Spinal cord (tissue), 10 donors: ENCODE results near the gene COX6B1. TPM values are rescaled to one million over a fixed set of nuclear protein-coding genes. Genes with fewer than 3 reads are reported as not detected.

Experiments used
- DNase-seq, 6 donors: peaks; one replicate each; pipeline versions ENCODE4 v3.0.0 to v3.0.0-alpha.2; 2013 to 2015; ENCODE audit warnings: low spot score in 6 of 6, low read depth in 4 of 6
- H3K27ac ChIP-seq: one replicate; pipeline ENCODE4 v1.5.1; 2013; ENCODE audit warnings: low read depth, low read length, control low read depth
- H3K27me3 ChIP-seq: one replicate; pipeline ENCODE4 v1.6.1; 2013; ENCODE audit warnings: low read length; ENCODE audit not compliant: control insufficient read depth, insufficient read depth
- H3K36me3 ChIP-seq: one replicate; pipeline ENCODE4 v1.6.1; 2013; ENCODE audit warnings: low read length; ENCODE audit not compliant: control insufficient read depth, insufficient read depth
- H3K4me1 ChIP-seq: one replicate; pipeline ENCODE4 v1.6.1; 2013; ENCODE audit warnings: low read length; ENCODE audit not compliant: control insufficient read depth, insufficient read depth
- H3K4me3 ChIP-seq: one replicate; pipeline ENCODE4 v1.5.1; 2013; ENCODE audit warnings: low read depth, low read length, control low read depth
- H3K9me3 ChIP-seq: one replicate; pipeline ENCODE4 v1.6.1; 2013; ENCODE audit warnings: low read length; ENCODE audit not compliant: control insufficient read depth, insufficient read depth
- whole genome bisulfite sequencing: methylation state at CpG from one replicate; pipeline ENCODE4 v1.1.5; 2013; ENCODE audit warnings: missing lambda C conversion rate; ENCODE audit not compliant: insufficient coverage; 5-methylcytosine and 5-hydroxymethylcytosine counted together
- polyA plus RNA-seq, 2 donors: library from polyadenylated mRNA; unstranded; fragments of 120-200 nt; gene quantifications; one replicate each; pipeline ENCODE4 v1.2.1, GENCODE V29; 2013; ENCODE audit not compliant: insufficient read length in 2 of 2
- total RNA-seq, 2 donors: library from RNA; depleted of rRNA in 1 of 2; stranded (reverse); fragments of 120-200 nt in 1 of 2; fragments of >200 nt in 1 of 2; gene quantifications; one replicate each; pipeline versions ENCODE4 v1.2.3 to v1.2.4, GENCODE V29; 2013 to 2014
- donor health status: healthy.

COX6B1 gene
- total and polyA plus RNA-seq, 4 donors = 321 to 628 (median 387) TPM

- Histone ChIP-seq H3K4me3 (no peak overlapping the region), H3K4me1 (peaks cover 2% of the 10 kb centered on the region), H3K27me3 (no peaks in the 10 kb centered on the region), H3K9me3 (no peaks in the 10 kb centered on the region), H3K36me3 (no peaks in the 10 kb centered on the region), H3K27ac (no peak overlapping the region)
- 86% methylated on average over 4 of the region's 4 CpGs for WGBS
- no peak for DNase-seq
Observed at GRCh38 chr19:35696835-35697234, 48.7 kb downstream of the COX6B1 start.

GRCh38 chr19:35702223-35703012 lies 54.3 kb downstream of the COX6B1 start:
- Histone ChIP-seq H3K36me3 (no peaks in the 10 kb centered on the region), H3K4me3 (peak overlapping the region; percentile 67), H3K27me3 (peaks cover 2% of the 10 kb centered on the region), H3K27ac (peak overlapping the region; percentile 58), H3K4me1 (peaks cover 17% of the 10 kb centered on the region), H3K9me3 (no peaks in the 10 kb centered on the region)
- peak; percentile 85 to 99 (median 96) for DNase-seq
- WGBS = under 1% methylated on average over 49 of the region's 50 CpGs

DNA sequence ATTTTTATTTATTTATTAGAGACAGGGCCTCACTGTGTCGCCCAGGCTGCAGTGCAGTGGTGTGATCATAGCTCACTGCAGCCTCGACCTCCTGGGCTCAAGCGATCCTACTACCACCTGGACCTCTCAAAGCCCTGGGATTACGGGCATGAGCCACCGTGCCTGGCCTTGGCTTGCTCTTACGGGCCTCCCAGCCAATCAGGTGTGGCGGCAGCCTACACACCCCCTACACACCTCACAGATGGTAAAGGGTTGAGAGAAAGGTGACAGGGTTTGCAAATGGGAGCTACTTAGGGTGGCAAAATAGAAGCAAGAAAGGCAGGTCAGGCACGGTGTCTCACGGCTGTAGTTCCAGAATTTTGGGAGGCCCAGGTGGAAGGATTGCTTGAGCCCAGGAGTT lies 55.2 kb downstream of the COX6B1 start:
- 57% methylated on average over 4 of the region's 9 CpGs for WGBS
- Histone ChIP-seq H3K27ac (no peak overlapping the region), H3K36me3 (no peaks in the 10 kb centered on the region), H3K9me3 (no peaks in the 10 kb centered on the region), H3K4me1 (peaks cover 17% of the 10 kb centered on the region), H3K4me3 (no peak overlapping the region), H3K27me3 (peaks cover 2% of the 10 kb centered on the region)
- DNase-seq = no peak

DNA sequence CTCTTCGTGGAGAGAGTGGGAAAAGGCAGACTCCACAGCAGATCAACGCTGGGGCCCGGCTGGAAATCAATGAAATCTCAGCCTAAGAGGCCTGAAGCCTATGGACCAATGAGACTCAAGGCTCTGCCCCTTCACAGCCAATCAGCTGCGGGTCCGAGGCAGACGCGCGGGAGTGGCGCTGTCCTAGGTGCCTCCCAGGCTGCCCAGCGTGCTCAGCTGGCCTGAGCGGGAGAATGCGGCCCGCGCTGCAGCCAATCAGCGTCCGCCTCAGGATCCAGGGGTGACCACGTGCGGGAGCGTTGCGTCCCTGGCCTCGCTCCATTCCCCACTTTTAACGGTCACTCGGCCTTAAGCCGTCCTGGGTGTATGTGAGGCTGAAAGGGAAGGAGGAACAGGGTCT lies 56.1 kb downstream of the COX6B1 start, which contains the start of gene ZBTB32:
ZBTB32 (plus strand) TSS at position 341 of the 400 bp plus-strand sequence. CDS start 10,069 bp downstream, outside the sequence.
- DNase-seq = peak in 2 of 6 donors; percentile 32 to 37

More for the DNA sequence above, 56.1 kb downstream of the COX6B1 start, which contains the start of gene ZBTB32:
- WGBS = 21% methylated on average over 21 of the region's 24 CpGs
- no peaks in the 10 kb centered on the region for H3K36me3 ChIP-seq
- H3K4me1 ChIP-seq = peaks cover 17% of the 10 kb centered on the region
- H3K27ac ChIP-seq = no peak within 1 kb of the TSS
- H3K9me3 ChIP-seq = no peaks in the 10 kb centered on the region
- no peak within 1 kb of the TSS for H3K4me3 ChIP-seq
- H3K27me3 ChIP-seq = peaks cover 2% of the 10 kb centered on the region

Other genes with a start within 250 kb of the COX6B1 start
- gene FFAR2, start 200.1 kb upstream of the COX6B1 start, total RNA-seq = under 1 TPM; 0.11 to 0.69 TPM
- gene FFAR2, start 200.1 kb upstream of the COX6B1 start, polyA plus RNA-seq = under 1 TPM; 0.29 to 0.50 TPM
- not detected for gene KRTDAP, start 157.9 kb upstream of the COX6B1 start, total RNA-seq
- not detected for gene KRTDAP, start 157.9 kb upstream of the COX6B1 start, polyA plus RNA-seq
- gene DMKN, start 134.7 kb upstream of the COX6B1 start, total RNA-seq = 10 to 100 TPM; 10.4 to 49.0 TPM
- gene DMKN, start 134.7 kb upstream of the COX6B1 start, polyA plus RNA-seq = 10 to 100 TPM; 18.1 to 31.2 TPM
- gene SBSN, start 120.0 kb upstream of the COX6B1 start, total RNA-seq = under 1 TPM in 1 of 2 donors, not detected in 1; 0.06 TPM
- under 1 TPM; 0.17 to 0.50 TPM for gene SBSN, start 120.0 kb upstream of the COX6B1 start, polyA plus RNA-seq
- under 1 TPM in 1 of 2 donors, not detected in 1; 0.11 TPM for gene GAPDHS, start 114.9 kb upstream of the COX6B1 start, total RNA-seq
- gene GAPDHS, start 114.9 kb upstream of the COX6B1 start, polyA plus RNA-seq = not detected
- 100 to 1,000 TPM in 1 of 2 donors, 10 to 100 TPM in 1; 58.2 to 126 TPM for gene TMEM147, start 102.7 kb upstream of the COX6B1 start, total RNA-seq
- gene TMEM147, start 102.7 kb upstream of the COX6B1 start, polyA plus RNA-seq = 100 to 1,000 TPM; 108 to 109 TPM
- gene ATP4A, start 84.7 kb upstream of the COX6B1 start, total RNA-seq = not detected
- under 1 TPM; 0.30 to 0.41 TPM for gene ATP4A, start 84.7 kb upstream of the COX6B1 start, polyA plus RNA-seq
- not detected for gene PMIS2, start 62.1 kb upstream of the COX6B1 start, total RNA-seq
- gene PMIS2, start 62.1 kb upstream of the COX6B1 start, polyA plus RNA-seq = not detected
- 10 to 100 TPM in 1 of 2 donors, 1 to 10 TPM in 1; 5.1 to 15.5 TPM for gene HAUS5, start 35.6 kb upstream of the COX6B1 start, total RNA-seq
- gene HAUS5, start 35.6 kb upstream of the COX6B1 start, polyA plus RNA-seq = 10 to 100 TPM; 18.2 to 26.0 TPM
- 10 to 100 TPM; 18.1 to 55.3 TPM for gene RBM42, start 19.3 kb upstream of the COX6B1 start, total RNA-seq
- 10 to 100 TPM; 73.4 to 76.5 TPM for gene RBM42, start 19.3 kb upstream of the COX6B1 start, polyA plus RNA-seq
- gene ETV2, start 6.6 kb upstream of the COX6B1 start, total RNA-seq = 1 to 10 TPM in 1 of 2 donors, under 1 TPM in 1; 0.59 to 2.7 TPM
- gene ETV2, start 6.6 kb upstream of the COX6B1 start, polyA plus RNA-seq = 1 to 10 TPM; 4.0 to 4.6 TPM
- not detected for gene UPK1A, start 18.2 kb downstream of the COX6B1 start, total RNA-seq
- gene UPK1A, start 18.2 kb downstream of the COX6B1 start, polyA plus RNA-seq = under 1 TPM in 1 of 2 donors, not detected in 1; 0.21 TPM
- gene ZBTB32, start 56.2 kb downstream of the COX6B1 start, total RNA-seq = not detected
- gene ZBTB32, start 56.2 kb downstream of the COX6B1 start, polyA plus RNA-seq = under 1 TPM; 0.14 to 0.68 TPM
- 10 to 100 TPM in 1 of 2 donors, 1 to 10 TPM in 1; 8.2 to 15.3 TPM for gene KMT2B, start 69.7 kb downstream of the COX6B1 start, total RNA-seq
- gene KMT2B, start 69.7 kb downstream of the COX6B1 start, polyA plus RNA-seq = 10 to 100 TPM; 41.6 to 42.2 TPM
- 1 to 10 TPM; 3.1 to 3.5 TPM for gene IGFLR1, start 94.1 kb downstream of the COX6B1 start, total RNA-seq
- 10 to 100 TPM in 1 of 2 donors, 1 to 10 TPM in 1; 8.8 to 10.9 TPM for gene IGFLR1, start 94.1 kb downstream of the COX6B1 start, polyA plus RNA-seq
- 10 to 100 TPM in 1 of 2 donors, 1 to 10 TPM in 1; 8.8 to 23.6 TPM for gene U2AF1L4, start 97.1 kb downstream of the COX6B1 start, total RNA-seq
- 10 to 100 TPM; 25.9 to 37.7 TPM for gene U2AF1L4, start 97.1 kb downstream of the COX6B1 start, polyA plus RNA-seq
- 100 to 1,000 TPM in 1 of 2 donors, 10 to 100 TPM in 1; 15.9 to 106 TPM for gene PSENEN, start 97.3 kb downstream of the COX6B1 start, total RNA-seq
- 10 to 100 TPM; 80.1 to 81.8 TPM for gene PSENEN, start 97.3 kb downstream of the COX6B1 start, polyA plus RNA-seq
- 10 to 100 TPM in 1 of 2 donors, 1 to 10 TPM in 1; 5.1 to 15.7 TPM for gene LIN37, start 100.3 kb downstream of the COX6B1 start, total RNA-seq
- gene LIN37, start 100.3 kb downstream of the COX6B1 start, polyA plus RNA-seq = 10 to 100 TPM; 17.7 to 18.3 TPM
- 1 to 10 TPM; 1.8 to 2.8 TPM for gene HSPB6, start 108.7 kb downstream of the COX6B1 start, total RNA-seq
- 10 to 100 TPM; 25.7 to 26.9 TPM for gene HSPB6, start 108.7 kb downstream of the COX6B1 start, polyA plus RNA-seq
- gene PROSER3, start 109.9 kb downstream of the COX6B1 start, total RNA-seq = 1 to 10 TPM; 2.8 to 7.8 TPM
- 10 to 100 TPM; 15.2 to 27.7 TPM for gene PROSER3, start 109.9 kb downstream of the COX6B1 start, polyA plus RNA-seq
- 10 to 100 TPM; 13.6 to 32.6 TPM for gene ARHGAP33, start 127.2 kb downstream of the COX6B1 start, total RNA-seq
- gene ARHGAP33, start 127.2 kb downstream of the COX6B1 start, polyA plus RNA-seq = 100 to 1,000 TPM; 152 to 183 TPM
- under 1 TPM in 1 of 2 donors, not detected in 1; 0.10 TPM for gene PRODH2, start 164.5 kb downstream of the COX6B1 start, total RNA-seq
- gene PRODH2, start 164.5 kb downstream of the COX6B1 start, polyA plus RNA-seq = under 1 TPM; 0.27 to 0.32 TPM
- under 1 TPM; 0.30 to 0.44 TPM for gene NPHS1, start 204.2 kb downstream of the COX6B1 start, total RNA-seq
- gene NPHS1, start 204.2 kb downstream of the COX6B1 start, polyA plus RNA-seq = 1 to 10 TPM; 1.9 to 2.1 TPM
- gene KIRREL2, start 208.6 kb downstream of the COX6B1 start, total RNA-seq = 1 to 10 TPM; 1.1 to 1.9 TPM
- gene KIRREL2, start 208.6 kb downstream of the COX6B1 start, polyA plus RNA-seq = 1 to 10 TPM; 2.8 to 3.5 TPM
- gene APLP1, start 220.3 kb downstream of the COX6B1 start, total RNA-seq = 100 to 1,000 TPM; 205 to 237 TPM
- gene APLP1, start 220.3 kb downstream of the COX6B1 start, polyA plus RNA-seq = 1,000 to 10,000 TPM; 1,021 to 1,097 TPM